ENCODE measurements around the gene HMCN2. TPM values are rescaled to one million over a fixed set of nuclear protein-coding genes. Genes with fewer than 3 reads are reported as not detected.

The HMCN2 gene
- total RNA-seq, 1 donor from 2014 or later = 3.1 TPM

DNA sequence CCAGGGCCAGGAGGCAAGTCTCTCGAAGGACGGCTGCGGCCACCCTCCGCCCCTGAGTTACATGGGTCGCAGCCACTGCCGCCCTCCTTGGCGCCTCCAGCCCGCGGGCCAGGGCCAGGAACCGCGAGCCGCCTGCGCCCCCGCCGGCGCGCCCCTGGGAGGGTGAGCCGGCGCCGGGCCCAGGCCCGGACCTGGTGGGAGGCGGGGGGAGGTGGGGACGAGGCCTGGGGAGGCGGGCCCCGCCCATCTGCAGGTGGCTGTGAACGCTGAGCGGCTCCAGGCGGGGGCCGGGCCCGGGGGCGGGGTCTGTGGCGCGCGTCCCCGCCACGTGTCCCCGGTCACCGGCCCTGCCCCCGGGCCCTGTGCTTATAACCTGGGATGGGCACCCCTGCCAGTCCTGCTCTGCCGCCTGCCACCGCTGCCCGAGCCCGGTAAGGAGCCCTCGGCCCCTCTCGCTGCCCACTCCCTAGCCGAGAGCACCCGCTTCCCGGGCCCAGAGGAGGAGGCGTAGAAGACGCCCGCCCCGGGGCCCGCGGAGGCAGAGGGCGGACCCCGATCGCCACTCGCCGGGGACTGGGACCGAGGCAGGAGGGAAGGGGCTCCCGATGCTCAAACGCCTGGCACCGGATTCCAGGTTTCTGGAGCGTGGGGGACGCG, 179.1 kb downstream of the HMCN2 start, which contains the start of gene ASS1:
Gene ASS1, plus strand, starts transcription at position 397 of the 657 bp plus-strand sequence. CDS start 7,268 bp downstream, outside the sequence.
- DNase-seq (ENCODE audit: low spot score) = no peak

DNA sequence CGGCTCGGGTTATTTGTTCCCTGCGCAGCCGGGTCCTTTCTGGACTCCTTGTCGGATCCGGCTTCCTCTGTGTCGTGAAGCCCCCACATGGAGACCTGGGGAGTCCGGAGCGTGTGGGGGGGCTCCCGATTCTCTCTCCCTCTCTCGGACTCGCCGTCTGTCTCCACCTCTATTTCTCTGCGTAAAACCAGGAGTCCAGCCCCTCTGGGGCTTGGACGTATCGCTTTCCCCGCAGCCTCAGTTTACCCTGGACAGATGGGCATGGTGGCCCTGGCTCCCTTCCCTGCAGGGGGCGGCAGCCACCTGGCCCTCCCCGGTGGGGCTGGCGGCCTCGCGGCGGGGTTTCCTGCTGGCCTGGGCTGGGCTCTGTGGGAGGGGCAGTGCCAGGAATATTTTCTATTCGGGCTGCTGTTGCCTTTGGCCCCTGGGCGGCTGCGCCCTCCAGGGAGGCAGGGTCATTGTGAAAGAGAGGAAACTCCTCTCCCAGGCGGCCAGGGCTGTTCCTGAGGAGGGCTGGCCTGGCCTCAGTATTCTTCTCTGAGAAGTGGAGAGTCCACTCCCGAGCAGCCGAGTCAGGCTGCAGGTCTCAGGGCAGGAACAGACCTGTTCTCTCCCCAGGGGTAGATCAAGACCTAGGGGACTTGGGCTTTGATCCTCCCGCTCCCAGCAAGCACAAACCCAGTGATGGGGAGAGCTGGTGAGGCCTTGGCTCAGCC, 179.9 kb downstream of the HMCN2 start:
- DNase-seq (ENCODE audit: low spot score) = no peak

DNA sequence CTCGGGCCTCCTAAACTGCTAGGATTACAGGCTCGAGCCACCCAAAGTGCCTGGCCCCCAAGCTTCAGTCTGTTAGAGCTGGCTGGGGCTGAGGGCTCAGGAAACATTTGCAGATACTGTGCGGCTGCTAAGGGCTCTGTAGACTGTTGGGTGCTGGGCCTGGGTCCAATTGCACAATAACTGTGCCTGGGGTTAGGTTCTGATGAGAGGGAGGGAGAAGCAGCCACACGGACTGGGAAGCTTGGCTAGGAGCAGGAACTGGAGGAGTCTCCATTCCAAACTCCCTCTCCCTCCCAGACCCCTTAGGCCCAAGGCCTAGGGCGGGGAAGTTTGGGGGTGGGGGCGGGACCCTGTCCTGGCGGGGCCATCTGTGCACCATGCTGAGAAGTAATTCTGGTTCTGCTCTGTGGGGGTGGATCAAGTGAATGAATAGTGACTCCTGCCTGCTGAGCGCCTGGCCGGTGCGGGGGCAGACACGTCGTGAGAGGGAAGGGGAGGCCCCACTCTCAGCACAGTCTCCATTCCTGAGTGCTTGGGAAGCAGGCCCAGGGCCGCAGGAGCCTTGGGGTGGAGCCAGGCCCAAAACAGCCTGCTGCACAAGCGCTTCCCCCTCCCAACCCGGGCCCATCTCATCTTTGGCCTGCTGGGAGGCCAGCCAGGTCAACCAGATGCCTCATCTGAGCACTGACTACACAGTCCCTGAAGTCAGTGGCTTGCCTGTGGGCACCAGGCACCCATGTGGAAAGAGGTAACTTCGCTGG, 180.7 kb downstream of the HMCN2 start:
- peak; percentile 93 for DNase-seq (ENCODE audit: low spot score)

DNA sequence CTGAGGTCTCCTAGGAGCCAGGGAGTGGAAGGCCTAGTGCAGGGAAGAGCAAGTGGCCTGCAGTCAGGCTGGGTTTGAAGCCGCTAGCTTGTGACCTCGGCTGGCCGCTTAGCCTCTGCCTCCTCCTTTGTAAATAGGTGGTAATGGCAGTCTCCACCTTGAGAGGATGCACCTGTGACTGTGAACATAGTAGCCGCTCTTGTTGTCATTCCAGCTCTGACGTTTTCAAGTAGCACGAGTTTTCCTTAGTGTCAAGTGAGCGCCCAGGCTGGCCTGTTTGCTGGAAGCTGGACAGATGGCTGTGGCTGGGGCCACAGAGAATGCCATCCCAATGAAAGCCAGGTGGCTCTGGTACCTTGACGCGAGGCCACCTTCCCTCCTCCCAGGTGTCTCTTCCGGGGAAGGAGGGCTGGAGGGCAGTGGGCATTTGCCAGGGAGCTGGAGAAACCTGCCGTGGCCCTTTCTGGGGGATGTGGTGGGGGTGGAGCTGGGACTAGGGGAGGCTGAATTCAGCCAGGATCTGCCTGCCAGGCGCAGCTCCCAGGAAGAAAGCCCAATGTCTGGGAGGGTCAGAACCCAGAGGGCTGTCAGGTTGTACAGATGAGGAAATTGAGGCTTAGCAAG, 181.7 kb downstream of the HMCN2 start:
- no peak for DNase-seq (ENCODE audit: low spot score)

DNA sequence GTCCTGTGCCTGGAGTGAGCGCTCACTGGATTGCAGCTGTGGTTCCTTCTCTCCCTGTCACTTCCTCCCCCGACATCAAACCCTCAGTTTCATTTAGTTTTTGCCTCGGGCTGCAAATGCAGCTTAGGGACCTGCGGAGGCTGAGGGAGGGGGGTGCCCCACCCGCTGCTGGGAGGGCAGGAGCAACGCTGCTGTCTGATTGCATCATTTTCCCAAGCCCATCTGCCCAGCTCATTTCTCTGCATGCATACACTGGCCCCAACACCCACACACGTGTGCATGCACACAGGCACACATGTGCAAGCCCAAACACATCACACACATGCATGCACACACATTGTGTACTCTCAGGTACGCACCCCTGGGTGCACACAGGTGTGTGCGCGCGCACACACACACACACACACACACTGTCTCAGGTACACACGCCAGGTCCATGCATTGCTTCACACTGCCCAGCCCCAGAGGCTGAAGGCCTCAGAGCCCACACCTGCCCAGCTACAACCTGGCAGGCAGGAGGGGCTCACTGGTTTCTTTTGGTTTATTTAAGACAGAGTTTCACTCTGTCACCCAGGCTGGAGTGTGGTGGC, 182.6 kb downstream of the HMCN2 start:
- DNase-seq (ENCODE audit: low spot score) = no peak

DNA sequence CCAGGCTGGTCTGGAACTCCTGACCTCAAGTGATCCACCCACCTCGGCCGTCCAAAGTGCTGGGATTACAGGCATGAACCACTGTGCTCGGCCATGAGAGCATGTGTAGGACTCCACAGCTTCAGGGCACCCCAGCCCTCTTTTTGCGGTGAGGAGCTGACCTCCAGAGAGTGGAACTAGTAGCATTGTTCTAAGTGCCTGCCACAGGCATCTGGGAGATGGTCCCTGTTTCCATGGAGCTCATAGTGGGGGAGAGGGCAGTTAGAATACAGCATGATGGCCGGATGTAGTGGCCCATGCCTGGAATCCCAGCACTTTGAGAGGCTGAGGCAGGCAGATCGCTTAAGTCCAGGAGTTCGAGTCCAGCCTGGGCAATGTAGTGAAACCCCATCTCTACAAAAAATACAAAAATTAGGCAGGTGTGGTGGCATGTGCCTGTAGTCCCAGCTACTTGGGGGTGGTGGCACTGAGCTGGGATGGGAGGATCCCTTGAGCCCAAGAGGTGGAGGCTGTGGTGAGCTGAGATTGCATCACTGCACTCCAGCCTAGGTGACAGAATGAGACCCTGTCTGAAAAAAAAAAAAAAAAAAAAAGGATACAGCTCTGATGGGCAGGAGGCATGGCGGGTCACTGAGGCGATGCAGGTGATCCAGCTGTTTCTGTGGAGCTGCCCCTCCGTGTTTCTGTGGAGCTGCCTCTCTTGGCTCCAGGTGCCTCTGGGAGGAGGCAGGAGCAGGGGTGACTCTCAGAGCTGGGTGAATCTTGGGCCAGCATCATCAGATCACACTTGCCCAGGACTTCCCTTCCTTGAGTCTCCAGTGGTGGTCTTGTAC, 183.4 kb downstream of the HMCN2 start:
- no peak for DNase-seq (ENCODE audit: low spot score)

DNA sequence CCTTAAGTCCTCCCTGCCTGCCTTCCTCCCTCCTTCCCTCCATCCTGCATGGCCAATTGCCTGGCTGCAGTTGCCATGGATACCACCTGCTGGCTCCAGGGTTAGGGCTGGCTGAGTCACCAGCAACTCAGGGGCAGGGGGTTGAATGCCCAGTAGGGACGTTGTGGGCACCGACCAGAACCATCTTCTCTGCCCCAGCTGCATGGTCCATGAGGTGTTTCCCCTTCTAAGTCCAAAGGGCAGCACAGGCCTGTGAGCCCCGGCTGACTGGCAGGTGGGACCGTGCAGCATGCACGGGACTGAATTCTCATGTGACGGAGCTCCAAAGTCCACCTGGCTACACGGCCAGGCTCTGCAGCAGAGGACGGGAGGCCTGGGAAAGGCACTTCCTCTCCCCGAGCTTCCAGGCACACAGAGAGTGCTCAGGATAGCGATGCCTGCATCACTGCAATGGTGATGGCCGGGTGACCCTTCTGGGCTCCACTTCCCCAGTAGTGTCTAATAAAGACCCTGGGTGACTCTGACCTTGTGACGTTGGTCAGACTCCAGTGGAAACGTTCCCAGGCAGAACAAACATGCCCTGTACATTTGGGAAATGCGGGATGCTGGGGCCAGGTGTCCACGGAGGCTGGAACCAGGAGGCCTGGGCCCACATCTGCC, 184.9 kb downstream of the HMCN2 start:
- DNase-seq (ENCODE audit: low spot score) = no peak

DNA sequence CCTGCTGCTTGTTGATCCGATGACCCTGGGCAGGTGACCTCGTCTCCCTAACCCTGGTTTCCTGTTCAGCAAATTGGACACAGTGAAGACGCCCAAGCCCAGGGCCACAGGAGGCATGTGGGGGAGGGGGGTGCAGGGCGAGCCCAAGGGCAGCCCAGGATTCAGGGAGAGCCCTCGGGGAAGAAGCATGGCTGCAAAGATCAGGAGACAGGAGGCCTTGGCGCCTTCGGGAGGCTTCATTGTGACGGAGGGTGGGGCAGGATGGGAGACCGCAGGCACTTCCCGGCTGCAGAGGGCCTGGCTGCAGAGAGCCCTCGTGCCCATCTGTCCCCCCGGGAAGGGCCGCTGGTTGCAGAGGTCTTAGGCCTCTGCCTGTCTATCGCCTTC, 185.4 kb downstream of the HMCN2 start:
- no peak for DNase-seq (ENCODE audit: low spot score)

DNA sequence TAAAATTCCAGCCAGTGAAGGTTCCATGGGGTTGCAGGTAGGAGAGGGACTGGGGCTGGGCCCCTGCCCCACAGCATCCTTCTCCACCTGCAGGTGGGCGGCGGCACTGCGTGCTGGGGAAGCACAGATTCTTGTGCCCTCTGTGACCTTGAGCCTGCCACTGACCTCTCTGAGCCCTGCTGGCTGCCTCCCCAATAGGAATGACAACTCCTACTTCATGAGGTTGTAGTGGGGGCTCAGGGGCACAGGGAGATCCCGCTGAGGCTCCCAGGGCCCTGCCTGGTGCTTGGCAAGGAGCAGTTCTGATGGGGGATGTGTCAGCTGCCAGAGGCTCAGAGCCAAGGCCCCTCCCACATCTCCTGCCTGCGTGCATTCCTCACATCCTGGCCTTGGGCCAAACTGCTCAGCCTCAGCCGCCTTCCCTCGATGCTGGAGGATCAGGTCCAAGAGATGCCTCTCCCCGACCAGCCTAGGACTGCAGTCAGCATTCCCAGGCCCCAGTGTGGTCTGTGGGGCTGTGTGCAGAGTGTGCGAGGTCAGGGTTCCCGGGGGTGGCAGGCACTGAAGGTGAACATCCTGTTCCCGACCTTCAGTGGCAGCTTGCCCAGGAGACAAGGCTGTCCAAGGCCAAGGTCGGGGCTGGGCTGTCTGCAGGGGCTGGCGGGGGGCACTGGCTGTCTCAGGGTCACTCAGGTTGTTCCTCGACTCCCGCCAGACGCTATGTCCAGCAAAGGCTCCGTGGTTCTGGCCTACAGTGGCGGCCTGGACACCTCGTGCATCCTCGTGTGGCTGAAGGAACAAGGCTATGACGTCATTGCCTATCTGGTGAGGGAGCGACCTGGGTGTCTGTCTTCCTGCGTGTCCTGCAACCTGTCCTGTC, 186.2 kb downstream of the HMCN2 start:
- DNase-seq (ENCODE audit: low spot score) = peak; percentile 94

DNA sequence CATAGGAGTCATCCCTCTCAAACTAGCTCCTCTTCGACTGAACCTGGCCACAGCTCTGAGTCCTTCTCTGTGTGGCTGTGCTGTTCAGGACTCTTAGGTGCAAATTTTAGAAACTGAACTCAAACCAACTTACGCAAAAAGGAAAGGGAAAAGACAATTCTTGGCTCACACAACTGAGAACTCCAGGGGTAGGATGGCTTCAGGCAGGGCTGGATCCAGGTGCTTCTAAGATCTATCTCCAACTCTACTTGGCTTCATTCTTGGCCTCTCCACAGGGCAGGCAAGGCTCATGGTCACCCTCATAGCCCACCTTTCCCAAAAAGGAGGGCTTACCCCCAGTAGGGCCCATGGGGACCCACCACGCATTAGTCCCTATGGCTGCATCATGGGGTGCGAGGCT, 187.3 kb downstream of the HMCN2 start:
- DNase-seq (ENCODE audit: low spot score) = no peak

DNA sequence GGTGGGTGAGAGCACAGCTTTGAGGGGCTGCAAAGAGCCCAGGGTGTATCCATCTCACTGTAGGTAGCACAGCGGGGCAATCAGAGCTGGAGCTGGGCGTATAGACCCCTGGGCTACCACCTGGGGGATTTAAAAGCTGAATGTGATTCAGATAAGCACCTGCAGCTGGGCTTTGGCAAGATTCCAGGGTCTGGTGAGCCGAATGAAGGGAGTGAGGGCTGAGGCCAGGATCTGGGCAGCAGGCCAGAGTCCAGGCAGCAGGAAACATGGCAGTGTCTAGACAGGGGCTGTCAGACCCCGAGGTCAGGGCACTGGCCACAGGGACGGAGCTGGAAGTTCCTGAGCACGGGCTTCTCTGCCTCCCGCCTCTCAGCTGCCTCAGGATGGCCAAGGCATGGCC, 187.9 kb downstream of the HMCN2 start:
- no peak for DNase-seq (ENCODE audit: low spot score)

DNA sequence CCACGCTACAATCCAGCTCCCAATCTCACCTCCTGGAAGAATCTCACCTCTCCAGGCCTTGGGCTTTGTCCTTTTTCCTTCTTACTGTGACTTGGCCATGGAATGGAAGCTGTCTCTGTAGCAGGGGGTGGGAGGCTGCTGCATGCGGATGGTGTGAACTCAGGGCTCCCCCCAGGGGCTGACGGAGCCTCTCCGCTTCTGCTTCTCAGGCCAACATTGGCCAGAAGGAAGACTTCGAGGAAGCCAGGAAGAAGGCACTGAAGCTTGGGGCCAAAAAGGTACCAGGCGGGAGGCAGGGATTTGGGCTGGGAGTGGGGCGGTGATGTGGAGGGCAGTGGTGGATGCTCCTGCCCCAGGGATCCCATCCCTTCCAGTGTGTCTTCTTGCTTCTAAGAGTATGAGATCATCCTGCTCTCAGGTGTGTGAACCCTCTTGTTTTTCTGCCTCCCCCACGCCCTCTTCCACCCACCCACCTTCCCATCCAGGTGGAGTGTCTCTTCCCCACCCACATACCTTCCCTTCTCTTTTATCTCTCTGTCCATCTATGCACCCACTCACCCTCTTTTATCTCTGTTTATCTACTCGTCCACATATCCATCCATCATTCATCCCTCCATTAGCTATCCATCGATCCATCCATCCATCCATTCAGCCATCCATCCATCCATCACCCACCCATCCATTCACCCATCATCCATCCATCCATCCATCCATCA, 188.7 kb downstream of the HMCN2 start:
- DNase-seq (ENCODE audit: low spot score) = no peak

DNA sequence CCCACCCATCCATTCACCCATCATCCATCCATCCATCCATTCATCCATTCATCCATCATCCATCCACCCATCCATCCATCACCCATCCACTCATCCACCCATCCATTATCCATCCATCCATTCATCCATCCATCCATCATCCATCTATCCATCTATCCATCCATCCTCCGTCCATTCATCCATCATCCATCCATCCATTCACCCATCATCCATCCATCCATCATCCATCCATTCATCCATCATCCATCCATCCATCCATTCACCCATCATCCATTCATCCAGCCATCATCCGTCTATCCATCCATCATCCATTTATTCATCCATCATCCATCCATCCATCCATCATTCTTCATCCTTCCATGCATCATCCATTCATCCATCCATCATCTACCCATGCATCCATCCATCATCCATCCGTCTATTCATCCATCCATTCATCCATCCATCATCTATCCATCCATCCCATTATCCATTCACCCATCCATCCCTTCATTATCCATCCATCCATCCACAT, 189.3 kb downstream of the HMCN2 start:
- no peak for DNase-seq (ENCODE audit: low spot score)

DNA sequence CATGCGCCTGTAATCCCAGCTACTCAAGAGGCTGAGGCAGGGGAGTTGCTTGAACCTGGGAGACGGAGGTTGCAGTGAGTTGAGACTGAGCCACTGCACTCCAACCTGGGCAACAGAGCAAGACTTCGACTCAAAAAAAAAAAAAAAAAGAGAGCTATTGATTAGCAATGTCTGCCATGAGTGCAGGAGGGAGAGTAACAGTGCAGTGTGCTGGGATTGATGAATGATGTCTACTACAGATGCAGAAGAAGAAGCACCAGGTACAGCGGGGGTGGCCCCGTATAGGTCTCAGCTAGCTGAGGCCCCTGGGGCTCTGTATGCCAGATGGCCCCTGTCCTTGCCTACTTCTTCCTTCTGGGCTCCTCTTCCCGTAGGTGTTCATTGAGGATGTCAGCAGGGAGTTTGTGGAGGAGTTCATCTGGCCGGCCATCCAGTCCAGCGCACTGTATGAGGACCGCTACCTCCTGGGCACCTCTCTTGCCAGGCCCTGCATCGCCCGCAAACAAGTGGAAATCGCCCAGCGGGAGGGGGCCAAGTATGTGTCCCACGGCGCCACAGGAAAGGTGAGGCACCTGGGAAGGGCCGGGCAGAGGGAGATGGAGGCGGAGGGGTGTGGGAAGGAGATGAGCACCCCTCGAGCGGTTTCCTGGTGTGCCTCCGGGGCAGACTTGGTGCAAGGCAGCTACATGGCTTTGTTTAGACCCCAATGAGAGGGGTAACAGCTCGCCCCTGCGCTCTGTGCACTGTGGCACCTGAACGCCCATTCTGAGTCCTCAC, 192.7 kb downstream of the HMCN2 start:
- no peak for DNase-seq (ENCODE audit: low spot score)

DNA sequence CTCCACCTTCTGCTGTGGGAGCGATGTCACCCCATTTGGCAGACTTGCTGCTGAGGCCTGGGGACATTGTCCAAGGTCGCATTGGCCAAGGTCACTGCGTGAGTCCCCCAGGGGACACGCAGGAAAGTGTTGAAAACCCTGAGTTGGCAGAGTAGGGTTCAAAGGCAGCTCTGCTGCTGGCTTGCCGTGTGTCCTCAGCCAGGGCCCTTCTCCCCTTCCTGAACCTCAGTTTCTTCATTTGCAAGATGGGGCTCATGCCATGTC, 193.2 kb downstream of the HMCN2 start:
- DNase-seq (ENCODE audit: low spot score) = no peak

DNA sequence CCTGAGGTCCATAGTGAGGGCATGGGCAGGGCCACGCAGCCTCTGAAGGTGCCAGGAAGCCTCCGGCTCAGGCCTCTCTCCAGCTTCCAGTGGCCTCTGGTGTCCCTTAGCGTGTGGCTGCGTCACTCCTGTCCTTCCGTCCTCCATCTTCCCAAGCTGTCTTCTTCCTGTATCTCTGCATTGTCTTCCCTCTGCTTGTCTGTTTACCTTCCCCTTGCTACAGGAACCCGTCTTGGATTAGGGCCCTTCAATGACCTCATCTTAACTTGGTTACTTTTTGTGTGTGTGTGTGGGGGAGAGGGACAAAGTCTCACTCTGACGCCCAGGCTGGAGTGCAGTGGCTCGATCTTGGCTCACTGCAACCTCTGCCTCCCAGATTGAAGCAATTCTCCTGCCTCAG, 193.6 kb downstream of the HMCN2 start:
- no peak for DNase-seq (ENCODE audit: low spot score)

DNA sequence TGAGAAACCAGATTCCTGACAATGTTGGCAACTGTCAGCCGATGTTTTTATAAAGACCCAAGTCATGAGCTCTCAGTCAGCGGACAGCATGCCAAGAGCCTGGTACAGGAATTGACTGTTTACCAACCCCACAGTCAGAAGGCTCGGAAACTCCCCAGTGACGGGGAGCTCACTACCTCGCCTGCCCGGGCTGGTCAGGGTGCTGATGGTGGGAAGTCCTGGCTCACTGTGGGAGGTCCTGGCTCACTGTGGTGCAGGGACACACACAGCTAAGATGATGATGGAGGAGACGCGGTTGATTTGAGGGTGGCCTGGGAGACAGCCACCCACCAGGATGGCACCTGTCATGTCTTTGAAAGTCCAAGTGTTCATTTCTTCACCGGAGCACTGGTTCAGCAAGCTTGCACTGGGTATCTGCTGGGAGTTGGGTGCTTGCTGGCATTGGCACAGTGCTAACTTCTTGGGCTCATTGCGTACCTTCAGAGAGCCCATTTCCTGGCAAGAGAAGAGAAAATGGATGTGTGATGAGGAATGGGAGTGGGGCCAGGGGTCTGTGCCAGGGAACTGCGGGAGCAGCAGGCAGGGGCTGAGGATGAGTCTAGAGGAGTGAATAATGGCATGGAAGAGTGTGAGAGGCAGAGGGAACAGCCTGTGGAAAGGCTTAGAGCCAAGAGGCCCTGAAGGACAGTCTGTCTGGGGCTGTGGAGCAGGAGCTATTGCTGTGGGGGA, 194.5 kb downstream of the HMCN2 start:
- DNase-seq (ENCODE audit: low spot score) = no peak
